Lower lobe of right lung (tissue), 2 donors: ENCODE data around the gene CRTAP. TPM values are rescaled to one million over a fixed set of nuclear protein-coding genes. Genes with fewer than 3 reads are reported as not detected.

Experiments
- ATAC-seq, 2 donors: fragments of 200-7000 bp; cut with Tn5 transposase; one replicate each; pipeline ENCODE4 v1.9.1; 2020 to 2022; ENCODE audit warnings: mild to moderate bottlenecking in 2 of 2, moderate library complexity in 2 of 2
- DNase-seq: peaks from one replicate; pipeline ENCODE4 v3.0.0-alpha.2; 2020
- H3K27ac ChIP-seq: fragments of 200-600 bp; one replicate; pipeline ENCODE4 v1.8.0; 2022
- H3K27me3 ChIP-seq: fragments of 200-600 bp; one replicate; pipeline ENCODE4 v1.8.0; 2022; ENCODE audit warnings: low read depth
- H3K36me3 ChIP-seq: fragments of 200-600 bp; one replicate; pipeline ENCODE4 v1.8.0; 2022; ENCODE audit warnings: mild to moderate bottlenecking
- H3K4me1 ChIP-seq: fragments of 200-600 bp; one replicate; pipeline ENCODE4 v1.8.0; 2022
- H3K4me3 ChIP-seq: fragments of 200-600 bp; one replicate; pipeline ENCODE4 v1.8.0; 2022; ENCODE audit warnings: mild to moderate bottlenecking
- H3K9me3 ChIP-seq: fragments of 200-600 bp; one replicate; pipeline ENCODE4 v1.8.0; 2022
- CTCF ChIP-seq: fragments of 200-600 bp; IDR thresholded peaks from one replicate; pipeline ENCODE4 v1.8.0; 2022; ENCODE audit warnings: antibody characterized with exemption, mild to moderate bottlenecking
- intact Hi-C: fragments of 100-400 bp; cut with DNase I; formaldehyde crosslinking; loops from one replicate; pipeline ENCODE4 v1.11.0; 2022
- total RNA-seq: library from RNA; stranded (reverse); fragmentation: NEBNext Ultra II Directional; extraction: Animal tissue kit (Norgen Biotek cat#: 25700); gene quantifications from one replicate; pipeline ENCODE4 v1.2.1, GENCODE V29; 2021
- donor health status: DM: no; HTN: yes; CAD: no; lungs with severe emphysema.

CRTAP gene
- total RNA-seq, 1 donor from 2014 or later = 213 TPM

- ATAC-seq = no peak
- no peak overlapping the region for H3K27ac ChIP-seq
- no peaks in the 10 kb centered on the region for H3K36me3 ChIP-seq
- H3K4me1 ChIP-seq = no peaks in the 10 kb centered on the region
- DNase-seq = no peak
- no peak overlapping the region for H3K4me3 ChIP-seq
- no peaks in the 10 kb centered on the region for H3K9me3 ChIP-seq
- TF ChIP-seq CTCF = no peak
- H3K27me3 ChIP-seq = no peaks in the 10 kb centered on the region
- intact Hi-C loops = no loop called here
Observed at GRCh38 chr3:33170531-33170930, 56.7 kb downstream of the CRTAP start.

DNA sequence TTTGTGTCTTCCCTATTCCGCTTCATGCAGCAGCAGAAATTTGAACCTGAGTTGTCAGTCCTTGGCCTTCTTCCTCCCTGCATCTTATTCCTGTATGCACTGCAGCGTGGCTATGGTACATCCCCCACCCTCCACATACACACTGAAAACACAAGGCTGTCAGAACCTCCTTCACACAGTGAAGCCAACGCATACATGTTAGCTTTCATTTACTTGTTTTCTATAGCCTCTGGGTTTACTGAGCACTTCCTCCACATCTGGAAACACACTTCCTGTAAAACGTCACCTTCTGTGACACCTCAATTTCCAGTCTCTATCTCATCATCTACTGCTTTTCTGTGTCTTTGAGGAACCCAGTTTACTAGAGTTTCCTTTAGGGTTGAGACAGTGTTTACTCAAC, 57.8 kb downstream of the CRTAP start:
- no peak for ATAC-seq
- no peak for DNase-seq
- Histone ChIP-seq H3K27ac (no peak overlapping the region), H3K36me3 (no peaks in the 10 kb centered on the region), H3K4me3 (no peak overlapping the region), H3K4me1 (no peaks in the 10 kb centered on the region), H3K9me3 (no peaks in the 10 kb centered on the region), H3K27me3 (no peaks in the 10 kb centered on the region)
- intact Hi-C loops = no loop called here
- no peak for TF ChIP-seq CTCF

DNA sequence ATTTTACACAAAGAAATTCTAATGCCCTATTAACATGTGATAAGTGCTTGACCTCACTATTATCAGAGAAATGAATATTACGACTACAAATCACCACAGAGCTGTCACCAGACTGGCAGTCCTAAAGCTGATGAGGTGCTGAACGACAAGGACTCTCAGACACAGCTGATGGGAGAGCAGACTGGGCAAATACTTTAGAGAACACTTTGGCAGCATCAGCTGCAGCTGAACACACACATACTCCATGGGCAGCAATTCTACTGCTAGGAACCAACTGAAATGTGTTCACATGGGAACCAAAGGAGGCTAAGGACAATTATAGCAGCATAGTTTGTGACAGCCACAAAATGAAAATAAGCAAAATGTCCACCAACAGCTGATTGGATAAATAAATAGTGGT, 59.3 kb downstream of the CRTAP start:
- peak; percentile 36 to 51 for ATAC-seq

DNA sequence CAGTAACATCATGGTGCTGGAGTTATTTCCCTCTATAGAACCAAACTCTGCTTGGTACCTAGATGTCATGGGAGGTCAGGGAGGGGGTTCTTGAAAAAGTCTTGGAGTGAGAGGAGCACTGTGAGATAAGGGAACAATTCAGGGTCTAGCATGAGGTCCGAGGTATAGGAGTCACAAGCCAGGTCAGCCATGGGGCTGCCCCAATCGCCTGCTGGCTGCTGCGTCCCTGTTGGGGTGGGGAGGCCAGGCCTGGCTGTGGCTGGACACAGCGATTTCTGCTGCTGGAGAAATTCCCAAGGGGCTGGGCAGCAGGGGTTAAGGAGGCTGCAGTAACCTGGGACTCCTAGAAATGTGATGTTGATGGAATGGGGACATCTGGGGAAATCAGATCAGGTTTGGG, 59.9 kb downstream of the CRTAP start:
- Histone ChIP-seq H3K9me3 (no peaks in the 10 kb centered on the region), H3K27me3 (no peaks in the 10 kb centered on the region), H3K36me3 (no peaks in the 10 kb centered on the region), H3K4me3 (no peak overlapping the region), H3K4me1 (no peaks in the 10 kb centered on the region), H3K27ac (no peak overlapping the region)
- DNase-seq (no peak), ATAC-seq (no peak)
- intact Hi-C loops = no loop called here
- TF ChIP-seq CTCF = no peak

More for the DNA sequence above, 59.3 kb downstream of the CRTAP start:
- Histone ChIP-seq H3K4me1 (no peaks in the 10 kb centered on the region), H3K9me3 (no peaks in the 10 kb centered on the region), H3K27ac (no peak overlapping the region), H3K4me3 (no peak overlapping the region), H3K36me3 (no peaks in the 10 kb centered on the region), H3K27me3 (no peaks in the 10 kb centered on the region)
- no peak for TF ChIP-seq CTCF
- DNase-seq = no peak
- intact Hi-C loops = no loop called here

DNA sequence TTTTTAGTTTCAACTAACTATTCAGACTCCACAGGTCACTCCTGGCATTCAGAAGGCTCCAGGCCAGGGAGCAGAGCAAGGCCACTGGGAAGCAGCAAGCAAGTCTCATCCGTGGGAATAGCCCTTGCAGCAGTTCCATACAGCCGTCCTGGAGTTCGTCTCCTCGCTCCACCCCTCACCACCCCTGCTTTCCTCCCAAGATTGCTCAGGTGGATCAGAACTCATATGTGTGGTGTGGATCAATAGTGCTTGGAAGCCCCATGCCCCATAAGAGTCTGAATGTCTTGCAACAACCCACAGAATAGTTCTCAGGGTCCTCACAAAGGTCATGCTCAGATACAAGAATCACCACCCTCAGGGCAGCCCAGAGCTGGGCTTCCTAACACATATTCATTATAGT, 60.3 kb downstream of the CRTAP start:
- peak in 1 of 2 donors; percentile 22 for ATAC-seq

More for the DNA sequence above, 60.3 kb downstream of the CRTAP start:
- intact Hi-C loops = no loop called here
- Histone ChIP-seq H3K4me3 (no peak overlapping the region), H3K27me3 (no peaks in the 10 kb centered on the region), H3K4me1 (no peaks in the 10 kb centered on the region), H3K27ac (no peak overlapping the region), H3K9me3 (no peaks in the 10 kb centered on the region), H3K36me3 (no peaks in the 10 kb centered on the region)
- TF ChIP-seq CTCF = no peak
- DNase-seq = no peak
